Measurements from ENCODE around the gene PSD4. TPM values are rescaled to one million over a fixed set of nuclear protein-coding genes. Genes with fewer than 3 reads are reported as not detected.

PSD4 gene
- total and polyA plus RNA-seq, 2 of the 8 experiments (the other 6 are each of a cell fraction or from before 2014, with no cell fraction given): 0.53 to 1.2 TPM

DNA sequence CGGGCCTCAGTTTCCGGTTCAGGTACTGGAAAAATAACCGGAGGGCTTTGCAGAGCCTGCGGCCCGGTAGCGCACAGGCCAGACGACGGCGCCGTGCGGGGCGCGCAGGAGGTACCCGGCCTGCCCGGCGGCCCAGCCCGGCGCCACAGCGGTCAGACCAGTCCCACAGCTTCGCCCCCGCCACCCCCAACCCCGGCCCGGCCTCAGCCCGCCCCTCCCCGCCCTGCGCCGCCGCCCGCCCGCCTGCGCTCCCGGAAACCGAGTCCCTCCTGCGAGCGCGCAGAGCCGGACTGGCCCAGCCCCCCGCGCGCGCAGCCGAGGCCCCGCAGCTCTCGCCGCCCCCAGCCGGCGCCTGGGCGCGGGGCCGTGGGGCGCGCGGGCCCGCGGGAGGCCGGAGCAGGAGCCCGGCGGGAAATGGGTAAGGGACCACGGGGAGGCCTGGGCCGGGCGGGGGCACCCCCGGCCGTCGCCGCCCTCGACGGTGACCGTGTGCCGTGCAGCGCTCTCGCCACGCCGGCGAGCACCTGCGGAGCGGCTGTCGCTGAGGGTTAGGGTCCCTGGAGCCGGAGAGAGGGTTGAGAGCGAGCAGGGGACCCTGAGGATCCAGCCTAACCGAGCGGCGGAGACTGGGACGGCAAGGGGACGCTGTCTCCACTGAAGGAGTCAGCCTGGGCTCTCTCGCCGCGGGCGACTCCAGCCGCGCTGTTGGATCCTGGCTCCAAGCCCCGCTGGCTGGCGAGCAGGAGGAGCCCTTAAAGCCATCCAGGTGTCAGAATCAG lies 16.5 kb upstream of the PSD4 start:
- Histone ChIP-seq H4K5ac (ENCODE audit: insufficient read length, low read depth, low read length) (peak overlapping the region; percentile 21), H4K20me1 (replicated peaks in 1 of 2; ENCODE audit: control insufficient read depth in 1 of 2, insufficient read depth in 2 of 2, low read length in 2 of 2) (no peaks in the 10 kb centered on the region), H2AFZ (ENCODE audit: low read length) (peak overlapping the region; percentile 94; the same call in 1 of the 2 replicates), H4K8ac (ENCODE audit: extremely low read depth, insufficient read depth, low read length) (no peak overlapping the region; the same call in 1 of the 2 replicates), H3K4ac (replicated peaks; ENCODE audit: insufficient read length, low read depth, low read length) (no peak overlapping the region), H3K79me2 (ENCODE audit: control insufficient read depth in 1 of 2, insufficient read depth in 2 of 2, low read length in 2 of 2) (no peaks in the 10 kb centered on the region), H3K18ac (ENCODE audit: extremely low read depth, low read length) (no peak overlapping the region), H3K56ac (replicated peaks; ENCODE audit: insufficient read length, low read depth, low read length) (peak overlapping the region; percentile 59), H3K23me2 (ENCODE audit: low read depth, low read length) (peaks cover 4% of the 10 kb centered on the region; the same call in 1 of the 2 replicates), H3K9me3 (ENCODE audit: insufficient read depth in 2 of 2, low read depth in 1 of 2, low read length in 1 of 2) (no peaks in the 10 kb centered on the region), H3K36me3 (ENCODE audit: control insufficient read depth in 2 of 4, insufficient read depth in 4 of 4, low read length in 3 of 4) (no peaks in the 10 kb centered on the region), H3K79me1 (ENCODE audit: low read depth, low read length) (no peaks in the 10 kb centered on the region), H3K23ac (ENCODE audit: insufficient read length) (no peak overlapping the region), H2BK120ac (replicated peaks; ENCODE audit: low read depth, low read length) (no peak overlapping the region), H3K14ac (ENCODE audit: insufficient read length) (no peak overlapping the region), H3K4me1 (replicated peaks in 1 of 4; ENCODE audit: control insufficient read depth in 3 of 4, insufficient read depth in 4 of 4, low read length in 3 of 4) (peaks cover 1 to 10% (median 2%) of the 10 kb centered on the region in 4 experiments; a peak in 4 of 7 replicates), H3K9ac (replicated peaks in 1 of 4; ENCODE audit: extremely low read depth in 1 of 4, low read depth in 3 of 4, low read length in 3 of 4) (peak overlapping the region in 1 of 4 experiments; percentile 11; a peak in 1 of 7 replicates), H2BK20ac (ENCODE audit: low read length) (no peak overlapping the region), H3K27ac (ENCODE audit: low read depth, low read length) (no peak overlapping the region), H3K27me3 (replicated peaks in 1 of 4; ENCODE audit: control insufficient read depth in 3 of 4, extremely low read depth in 1 of 4, insufficient read depth in 3 of 4, low read length in 3 of 4) (peaks cover 2 to 14% (median 10%) of the 10 kb centered on the region in 4 experiments), H2BK15ac (ENCODE audit: low read length) (no peak overlapping the region), H4K91ac (replicated peaks; ENCODE audit: insufficient read length, low read length) (peak overlapping the region; percentile 44), H2BK5ac (ENCODE audit: low read depth, low read length) (no peak overlapping the region), H2BK12ac (ENCODE audit: low read depth, low read length) (no peak overlapping the region), H3K4me2 (ENCODE audit: insufficient read depth in 1 of 2, low read depth in 2 of 2, low read length in 2 of 2) (peak overlapping the region; percentile 69 to 98), H2AK5ac (ENCODE audit: low read depth, low read length) (no peak overlapping the region), H3K4me3 (ENCODE audit: extremely low read depth in 1 of 4, insufficient read depth in 2 of 4, low read depth in 3 of 4, low read length in 4 of 4) (peak overlapping the region; percentile 41 to 66 (median 58))
- DNase-seq (ENCODE audit: low read depth in 1 of 2, low spot score in 2 of 2) (peak in 1 of 2 experiments; percentile 64), FAIRE-seq (no peak)
- ChIA-PET POLR2A (ENCODE audit: partially characterized antibody) (interaction anchor here (0.8 to 2.0 kb wide), 3 partner anchors 8 to 41 kb away, joined by 3 to 7 read pairs (median 6); no protein-coding TSS in a partner anchor), CTCF (ENCODE audit: partially characterized antibody) (interaction anchor here (0.8 to 5.2 kb wide), 11 partner anchors 13 to 198 kb away, joined by 3 to 68 read pairs (median 4); partner anchors contain the start of gene PSD4)
- WGBS, 2 experiments (ENCODE audit: extremely low coverage in 1 of 2, insufficient coverage in 1 of 2, insufficient read length in 1 of 2, insufficient replicate concordance in 2 of 2, low coverage in 1 of 2, low lambda C conversion rate in 2 of 2, missing lambda C conversion rate in 1 of 2): 2% methylated on average over 59 of the region's 92 CpGs; no CpG with 5 or more reads in 1 of the 2 experiments
- TF ChIP-seq BCL11A (IDR thresholded peaks at IDR 0.05; ENCODE audit: low read depth in 2 of 2, low read length in 2 of 2) (no peak), SUZ12 (IDR thresholded peaks at IDR 0.05; ENCODE audit: low read length) (peak; percentile 38; the same call in 1 of the 2 replicates), SP2 (IDR thresholded peaks at IDR 0.05; ENCODE audit: low read length) (no peak), RXRA (IDR thresholded peaks at IDR 0.05; ENCODE audit: insufficient read depth, low read depth, low read length) (no peak), CEBPB (IDR thresholded peaks at IDR 0.05; ENCODE audit: low read depth, low read length) (no peak), NRF1 (IDR thresholded peaks at IDR 0.05; ENCODE audit: low read depth, low read length) (no peak), KDM1A (IDR thresholded peaks at IDR 0.05; ENCODE audit: borderline replicate concordance, low read length) (no peak), TEAD4 (IDR thresholded peaks at IDR 0.05; ENCODE audit: low read depth, low read length) (no peak), ASH2L (IDR thresholded peaks at IDR 0.05; ENCODE audit: low read length) (no peak), GTF2F1 (IDR thresholded peaks at IDR 0.05; ENCODE audit: borderline replicate concordance, low read depth, low read length) (no peak), CHD1 (IDR thresholded peaks at IDR 0.05; ENCODE audit: low read depth, low read length) (no peak)
- TF ChIP-seq, protein P1, sequence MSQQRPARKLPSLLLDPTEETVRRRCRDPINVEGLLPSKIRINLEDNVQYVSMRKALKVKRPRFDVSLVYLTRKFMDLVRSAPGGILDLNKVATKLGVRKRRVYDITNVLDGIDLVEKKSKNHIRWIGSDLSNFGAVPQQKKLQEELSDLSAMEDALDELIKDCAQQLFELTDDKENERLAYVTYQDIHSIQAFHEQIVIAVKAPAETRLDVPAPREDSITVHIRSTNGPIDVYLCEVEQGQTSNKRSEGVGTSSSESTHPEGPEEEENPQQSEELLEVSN (IDR thresholded peaks at IDR 0.05): peak; percentile 60
